Adrenal gland (tissue), 12 donors: ENCODE data around the gene CCNK. TPM values are rescaled to one million over a fixed set of nuclear protein-coding genes. Genes with fewer than 3 reads are reported as not detected.
A peak's percentile ranks its signal among the peaks of the same experiment; 100 is the strongest.

ENCODE experiments used
- DNase-seq, 7 donors: peaks; one replicate each; pipeline ENCODE4 v3.0.0-alpha.2; 2019 to 2020
- H3K27ac ChIP-seq, 5 donors: fragments of 200-600 bp; sonication (generic) in 4 of 5; 1 replicate in 3 of 5; 2 replicates in 2 of 5; pipeline versions ENCODE4 v1.5.1 to v1.8.0; 2016 to 2020; ENCODE audit warnings: mild to moderate bottlenecking in 1 of 5
- H3K27me3 ChIP-seq: fragments of 200-600 bp; 2 replicates; pipeline ENCODE4 v1.8.0; 2021
- H3K36me3 ChIP-seq, 2 donors: fragments of 200-600 bp; replicated peaks in 1 of 2; 1 replicate in 1 of 2; 2 replicates in 1 of 2; pipeline versions ENCODE4 v1.5.1 to v1.8.0; 2018 to 2022
- H3K4me1 ChIP-seq, 2 donors: fragments of 200-600 bp; replicated peaks in 1 of 2; 1 replicate in 1 of 2; 2 replicates in 1 of 2; pipeline versions ENCODE4 v1.5.1 to v1.8.0; 2018 to 2021
- H3K4me3 ChIP-seq, 4 donors: fragments of 200-600 bp; sonication (generic) in 3 of 4; one replicate each; pipeline ENCODE4 v1.5.1; 2016 to 2018
- H3K9me3 ChIP-seq, 3 donors: fragments of 200-600 bp; sonication (generic) in 1 of 3; replicated peaks in 1 of 3; 1 replicate in 2 of 3; 2 replicates in 1 of 3; pipeline versions ENCODE4 v1.5.1 to v1.8.0; 2016 to 2021
- CTCF ChIP-seq, 6 experiments: fragments of 450-650 bp in 4 of 6; fragments of 200-600 bp in 2 of 6; sonication (generic) in 1 of 6; IDR thresholded peaks; 1 replicate in 5 of 6; 2 replicates in 1 of 6; pipeline versions ENCODE4 v1.5.1 to v1.8.0; 2016 to 2021; ENCODE audit warnings: antibody characterized with exemption in 6 of 6, mild to moderate bottlenecking in 2 of 6, moderate library complexity in 1 of 6
- POLR2A ChIP-seq, 2 donors: fragments of 450-650 bp; IDR thresholded peaks; one replicate each; pipeline ENCODE4 v1.6.1; 2017; ENCODE audit warnings: antibody characterized with exemption in 2 of 2, mild to moderate bottlenecking in 2 of 2, moderate library complexity in 1 of 2
- WGBS, 4 donors: extraction: QIAGEN DNeasy Blood & Tissue Kit in 2 of 4; methylation state at CpG; one replicate each; pipeline versions ENCODE4 v1.1.5 to v1.1.7; 2013 to 2017; 5-methylcytosine and 5-hydroxymethylcytosine counted together
- intact Hi-C, 2 donors: fragments of 100-400 bp; cut with DNase I; formaldehyde crosslinking; loops; one replicate each; pipeline versions ENCODE4 v1.14.1 to v1.15.0; 2022 to 2023
- polyA plus RNA-seq, 3 donors: library from polyadenylated mRNA; stranded (reverse); fragments of 200-250 nt in 2 of 3; fragments of 350-450 nt in 1 of 3; fragmentation: Illumina TruSeq in 1 of 3; extraction: RNeasy Lipid Tissue Mini Kit (QIAGEN cat#74804) in 1 of 3; gene quantifications; one replicate each; pipeline ENCODE4 v1.2.3, GENCODE V29; 2013 to 2014
- small RNA-seq, 2 donors: library from RNA; depleted of rRNA; stranded (forward); fragments of <200 nt; gene quantifications; one replicate each; pipeline ENCODE3, GENCODE V24; 2016
- total RNA-seq, 9 donors: library from RNA; depleted of rRNA in 4 of 9; stranded (reverse); fragments of >200 nt in 4 of 9; fragments of 120-200 nt in 1 of 9; fragmentation: NEBNext Ultra II Directional in 1 of 9; extraction: Animal tissue kit (Norgen Biotek cat#: 25700) in 1 of 9; gene quantifications; one replicate each; pipeline versions ENCODE4 v1.1.0 to v1.2.4, GENCODE V29; 2013 to 2023
- donor health status: healthy with polysubstance abuse.
- donor health status: Bipolar disorder and iron deficiency.
- donor health status: DM: yes; HTN: yes; CAD: no.
- donor health status: DM: no; HTN: no; CAD: no.
- donor health status: DM: no; HTN: no; CAD: no.
- donor health status: DM: yes; HTN: yes; CAD: no.

Gene CCNK
- total and polyA plus RNA-seq, 12 donors: 9.9 to 44.3 (median 20.2) TPM

GRCh38 chr14:99560922-99561683 is 79.9 kb downstream of the CCNK start:
- peak in 1 of 2 donors; percentile 36 for TF ChIP-seq POLR2A (IDR thresholded peaks at IDR 0.05)
- TF ChIP-seq CTCF (IDR thresholded peaks at IDR 0.05): peak in 3 of 6 experiments; percentile 10 to 16 (median 11)
- no peaks in the 10 kb centered on the region for H3K36me3 ChIP-seq
- WGBS, 4 donors: 35 to 50% (median 39%) methylated on average over 5 to 15 of the region's 15 CpGs
- H3K9me3 ChIP-seq: no peaks in the 10 kb centered on the region
- H3K4me1 ChIP-seq: peaks cover 45 to 59% of the 10 kb centered on the region in 2 donors
- peak overlapping the region in 3 of 5 donors; percentile 70 to 74 (median 71) for H3K27ac ChIP-seq
- H3K27me3 ChIP-seq: no peaks in the 10 kb centered on the region
- no peak overlapping the region for H3K4me3 ChIP-seq
- intact Hi-C loops: loop anchor here in 1 of 2 donors (5.0 kb wide), 1 partner anchor 41 kb away; the partner anchor contains the start of gene CCDC85C
- peak; percentile 86 to 94 (median 89) for DNase-seq

- intact Hi-C loops: loop anchor here in 1 of 2 donors (5.0 kb wide), 1 partner anchor 40 kb away; the partner anchor contains the start of gene CCDC85C
- Histone ChIP-seq H3K4me1 (peaks cover 47 to 65% of the 10 kb centered on the region in 2 donors), H3K27ac (peak overlapping the region in 3 of 5 donors; percentile 70 to 74 (median 71)), H3K27me3 (no peaks in the 10 kb centered on the region), H3K36me3 (no peaks in the 10 kb centered on the region), H3K4me3 (no peak overlapping the region), H3K9me3 (no peaks in the 10 kb centered on the region)
- no peak for DNase-seq
- TF ChIP-seq CTCF (IDR thresholded peaks at IDR 0.05) (no peak), POLR2A (IDR thresholded peaks at IDR 0.05) (no peak)
- 72 to 84% (median 80%) methylated on average over 8 to 10 of the region's 10 CpGs for WGBS, 4 donors
Observed at GRCh38 chr14:99561864-99562263, 80.7 kb downstream of the CCNK start.

Small RNA genes lying within 50 kb of the gene (small RNA-seq; reads per million reads assigned to genes)
- 0 reads per million in 2 donors for gene RNU6-91P

Other genes starting within 250 kb of the CCNK start
- gene BCL11B, start 209.2 kb upstream of the CCNK start, total RNA-seq: 1 to 10 TPM in 3 of 9 donors, under 1 TPM in 6; 0.24 to 3.2 (median 0.67) TPM
- gene BCL11B, start 209.2 kb upstream of the CCNK start, polyA plus RNA-seq: under 1 TPM; 0.24 to 0.49 (median 0.24) TPM
- gene SETD3, start 550 bp upstream of the CCNK start, total RNA-seq: 10 to 100 TPM; 34.6 to 58.6 (median 46.7) TPM
- gene SETD3, start 550 bp upstream of the CCNK start, polyA plus RNA-seq: 10 to 100 TPM; 23.1 to 56.8 (median 23.9) TPM
- gene CCDC85C, start 122.8 kb downstream of the CCNK start, total RNA-seq: 10 to 100 TPM in 8 of 9 donors, 1 to 10 TPM in 1; 4.2 to 59.0 (median 41.2) TPM
- gene CCDC85C, start 122.8 kb downstream of the CCNK start, polyA plus RNA-seq: 10 to 100 TPM; 10.8 to 41.7 (median 23.4) TPM
- gene HHIPL1, start 163.7 kb downstream of the CCNK start, total RNA-seq: 1 to 10 TPM in 8 of 9 donors, under 1 TPM in 1; 0.39 to 2.9 (median 1.6) TPM
- under 1 TPM; 0.20 to 0.64 (median 0.51) TPM for gene HHIPL1, start 163.7 kb downstream of the CCNK start, polyA plus RNA-seq
- gene CYP46A1, start 202.9 kb downstream of the CCNK start, total RNA-seq: 1 to 10 TPM in 6 of 9 donors, under 1 TPM in 3; 0.67 to 3.2 (median 2.1) TPM
- gene CYP46A1, start 202.9 kb downstream of the CCNK start, polyA plus RNA-seq: 1 to 10 TPM; 1.6 to 5.9 (median 3.0) TPM